GM21737 (cell line): Measurements from ENCODE around the gene PTPRN2.
"Not testable (repeated sequence)": the region's sequence is repeated elsewhere in the genome, so short reads cannot be mapped to it uniquely, and the experiment has no call there.

Experiments
- ATAC-seq: cut with Tn5 transposase; IDR thresholded peaks from one replicate; pipeline ENCODE4 v1.9.1; 2021; ENCODE audit warnings: mild to moderate bottlenecking, moderate library complexity; ENCODE audit not compliant: unreplicated experiment

PTPRN2 gene

GRCh38 chr7:158262284-158263109 is 325.1 kb downstream of the PTPRN2 start:
- no peak for ATAC-seq

GRCh38 chr7:158261362-158262235 is 326.0 kb downstream of the PTPRN2 start:
- no peak for ATAC-seq

GRCh38 chr7:158260567-158261361 is 326.9 kb downstream of the PTPRN2 start:
- ATAC-seq: no peak

GRCh38 chr7:158259671-158260418 is 327.8 kb downstream of the PTPRN2 start:
- no peak for ATAC-seq

GRCh38 chr7:158259141-158259540 is 328.5 kb downstream of the PTPRN2 start:
- ATAC-seq: no peak

- no peak for ATAC-seq
Observed at GRCh38 chr7:158258411-158259130, 329.1 kb downstream of the PTPRN2 start.

GRCh38 chr7:158257516-158258410 is 329.9 kb downstream of the PTPRN2 start:
- no peak for ATAC-seq

GRCh38 chr7:158257001-158257400 is 330.6 kb downstream of the PTPRN2 start:
- ATAC-seq: no peak

GRCh38 chr7:158256091-158256816 is 331.4 kb downstream of the PTPRN2 start:
- ATAC-seq: no peak

GRCh38 chr7:158255558-158255957 is 332.1 kb downstream of the PTPRN2 start:
- ATAC-seq: no peak

- ATAC-seq: no peak
Observed at GRCh38 chr7:158255156-158255555, 332.5 kb downstream of the PTPRN2 start.

GRCh38 chr7:158253670-158254045 is 334.0 kb downstream of the PTPRN2 start:
- not testable (repeated sequence) for ATAC-seq

GRCh38 chr7:158252837-158253669 is 334.6 kb downstream of the PTPRN2 start:
- no peak for ATAC-seq

GRCh38 chr7:158252081-158252836 is 335.4 kb downstream of the PTPRN2 start:
- ATAC-seq: no peak

GRCh38 chr7:158251061-158251965 is 336.3 kb downstream of the PTPRN2 start:
- no peak for ATAC-seq
